ENCODE results near the gene P2RX3.
A peak's percentile ranks its signal among the peaks of the same experiment; 100 is the strongest.

Gene P2RX3

GRCh38 chr11:57310630-57311086 is 27.5 kb upstream of the P2RX3 start:
- DNase-seq, result no peak

- peak; percentile 97 for DNase-seq
Observed at GRCh38 chr11:57311109-57311936, 26.8 kb upstream of the P2RX3 start.

- no peak for DNase-seq
Observed at GRCh38 chr11:57312511-57313021, 25.6 kb upstream of the P2RX3 start.

GRCh38 chr11:57313071-57313787 is 24.9 kb upstream of the P2RX3 start:
- DNase-seq, result no peak

- DNase-seq, result no peak
Observed at GRCh38 chr11:57313788-57314135, 24.4 kb upstream of the P2RX3 start.

- DNase-seq, result no peak
Observed at GRCh38 chr11:57314221-57314973, 23.8 kb upstream of the P2RX3 start.

- DNase-seq, result peak; percentile 39
Observed at GRCh38 chr11:57315491-57315890, 22.7 kb upstream of the P2RX3 start.

GRCh38 chr11:57316017-57316416 is 22.1 kb upstream of the P2RX3 start:
- no peak for DNase-seq

GRCh38 chr11:57318178-57318577 is 20.0 kb upstream of the P2RX3 start:
- DNase-seq, result no peak

GRCh38 chr11:57320067-57320718 is 18.0 kb upstream of the P2RX3 start:
- DNase-seq, result no peak

GRCh38 chr11:57320719-57321387 is 17.3 kb upstream of the P2RX3 start:
- no peak for DNase-seq

- no peak for DNase-seq
Observed at GRCh38 chr11:57321388-57322255, 16.5 kb upstream of the P2RX3 start.

- DNase-seq, result peak; percentile 98
Observed at GRCh38 chr11:57322256-57323166, 15.6 kb upstream of the P2RX3 start.

- no peak for DNase-seq
Observed at GRCh38 chr11:57323167-57323854, 14.8 kb upstream of the P2RX3 start.

GRCh38 chr11:57323855-57324153 is 14.3 kb upstream of the P2RX3 start:
- DNase-seq, result no peak

GRCh38 chr11:57324154-57324885 is 13.8 kb upstream of the P2RX3 start:
- DNase-seq, result peak; percentile 45

- DNase-seq, result peak; percentile 96
Observed at GRCh38 chr11:57324886-57325734, 13.0 kb upstream of the P2RX3 start, which contains the start of gene TNKS1BP1. TSS of gene TNKS1BP1 (minus strand) at chr11:57324952. CDS start at chr11:57321885, 3,067 bp downstream.

- no peak for DNase-seq
Observed at GRCh38 chr11:57325735-57326048, 12.5 kb upstream of the P2RX3 start.
